HL-60 (cell line): ENCODE data around the gene PTPRB.
A peak's percentile ranks its signal among the peaks of the same experiment; 100 is the strongest.

ENCODE experiments used
- DNase-seq, 2 experiments: peaks; one replicate each; pipeline ENCODE4 v3.0.0-alpha.2; 2010 to 2020; ENCODE audit warnings: low read depth in 1 of 2, low spot score in 1 of 2
- H3K27ac ChIP-seq: fragments of 250-450 bp; sonication (Bioruptor Pico); replicated peaks from 2 replicates; pipeline ENCODE4 v1.5.1; 2020; ENCODE audit warnings: mild to moderate bottlenecking, moderate library complexity
- H3K27me3 ChIP-seq: fragments of 250-450 bp; sonication (Bioruptor Pico); 2 replicates; pipeline ENCODE4 v1.5.1; 2021; ENCODE audit warnings: mild to moderate bottlenecking, moderate library complexity; ENCODE audit not compliant: insufficient read depth, poor library complexity, severe bottlenecking
- H3K4me3 ChIP-seq: replicated peaks from 2 replicates; pipeline ENCODE4 v1.5.1; 2011; ENCODE audit warnings: mild to moderate bottlenecking, control low read depth, low read length; ENCODE audit not compliant: insufficient read depth
- GABPA ChIP-seq: IDR thresholded peaks from 2 replicates; pipeline ENCODE4 v1.6.1; 2012; ENCODE audit warnings: low read depth
- POLR2AphosphoS5 ChIP-seq: IDR thresholded peaks from 2 replicates; pipeline ENCODE4 v1.6.1; 2012; ENCODE audit warnings: low read depth
- SPI1 ChIP-seq: IDR thresholded peaks from 2 replicates; pipeline ENCODE4 v1.6.1; 2012; ENCODE audit warnings: low read depth, mild to moderate bottlenecking, borderline replicate concordance
- TF ChIP-seq, protein P1 (sequence below): IDR thresholded peaks from 2 replicates; pipeline ENCODE4 v1.6.1; 2012; ENCODE audit warnings: low read depth; ENCODE audit not compliant: insufficient replicate concordance
- TF ChIP-seq, protein P2 (sequence below): IDR thresholded peaks from one replicate; pipeline ENCODE4 v1.5.1; 2011; ENCODE audit warnings: low read length, control low read depth, inconsistent platforms; ENCODE audit not compliant: insufficient read depth

Gene PTPRB

DNA sequence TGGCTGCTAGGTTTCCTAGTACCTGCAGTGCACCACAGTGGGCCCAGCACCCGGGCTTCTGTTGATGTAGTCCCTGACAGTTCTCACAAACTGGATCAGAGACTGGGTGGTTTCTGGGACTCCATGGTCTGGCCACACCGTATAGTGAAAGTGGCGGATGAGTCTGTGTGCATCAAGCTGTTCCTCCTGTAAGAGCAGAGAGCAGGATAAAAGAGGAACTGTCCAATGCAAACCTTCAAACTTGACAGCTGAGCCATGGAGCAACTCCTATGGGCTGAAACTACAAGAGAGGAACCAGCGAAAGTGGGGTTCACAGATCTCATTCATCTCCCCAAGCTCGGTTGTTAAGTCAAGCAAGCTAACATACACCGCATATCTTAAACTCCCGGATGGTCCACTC is 102.8 kb downstream of the PTPRB start:
- H3K27ac ChIP-seq = no peak overlapping the region
- H3K27me3 ChIP-seq = no peaks in the 10 kb centered on the region
- peak; percentile 92 for TF ChIP-seq SPI1
- TF ChIP-seq, protein P1, sequence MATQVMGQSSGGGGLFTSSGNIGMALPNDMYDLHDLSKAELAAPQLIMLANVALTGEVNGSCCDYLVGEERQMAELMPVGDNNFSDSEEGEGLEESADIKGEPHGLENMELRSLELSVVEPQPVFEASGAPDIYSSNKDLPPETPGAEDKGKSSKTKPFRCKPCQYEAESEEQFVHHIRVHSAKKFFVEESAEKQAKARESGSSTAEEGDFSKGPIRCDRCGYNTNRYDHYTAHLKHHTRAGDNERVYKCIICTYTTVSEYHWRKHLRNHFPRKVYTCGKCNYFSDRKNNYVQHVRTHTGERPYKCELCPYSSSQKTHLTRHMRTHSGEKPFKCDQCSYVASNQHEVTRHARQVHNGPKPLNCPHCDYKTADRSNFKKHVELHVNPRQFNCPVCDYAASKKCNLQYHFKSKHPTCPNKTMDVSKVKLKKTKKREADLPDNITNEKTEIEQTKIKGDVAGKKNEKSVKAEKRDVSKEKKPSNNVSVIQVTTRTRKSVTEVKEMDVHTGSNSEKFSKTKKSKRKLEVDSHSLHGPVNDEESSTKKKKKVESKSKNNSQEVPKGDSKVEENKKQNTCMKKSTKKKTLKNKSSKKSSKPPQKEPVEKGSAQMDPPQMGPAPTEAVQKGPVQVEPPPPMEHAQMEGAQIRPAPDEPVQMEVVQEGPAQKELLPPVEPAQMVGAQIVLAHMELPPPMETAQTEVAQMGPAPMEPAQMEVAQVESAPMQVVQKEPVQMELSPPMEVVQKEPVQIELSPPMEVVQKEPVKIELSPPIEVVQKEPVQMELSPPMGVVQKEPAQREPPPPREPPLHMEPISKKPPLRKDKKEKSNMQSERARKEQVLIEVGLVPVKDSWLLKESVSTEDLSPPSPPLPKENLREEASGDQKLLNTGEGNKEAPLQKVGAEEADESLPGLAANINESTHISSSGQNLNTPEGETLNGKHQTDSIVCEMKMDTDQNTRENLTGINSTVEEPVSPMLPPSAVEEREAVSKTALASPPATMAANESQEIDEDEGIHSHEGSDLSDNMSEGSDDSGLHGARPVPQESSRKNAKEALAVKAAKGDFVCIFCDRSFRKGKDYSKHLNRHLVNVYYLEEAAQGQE = peak; percentile 59
- TF ChIP-seq, protein P2, sequence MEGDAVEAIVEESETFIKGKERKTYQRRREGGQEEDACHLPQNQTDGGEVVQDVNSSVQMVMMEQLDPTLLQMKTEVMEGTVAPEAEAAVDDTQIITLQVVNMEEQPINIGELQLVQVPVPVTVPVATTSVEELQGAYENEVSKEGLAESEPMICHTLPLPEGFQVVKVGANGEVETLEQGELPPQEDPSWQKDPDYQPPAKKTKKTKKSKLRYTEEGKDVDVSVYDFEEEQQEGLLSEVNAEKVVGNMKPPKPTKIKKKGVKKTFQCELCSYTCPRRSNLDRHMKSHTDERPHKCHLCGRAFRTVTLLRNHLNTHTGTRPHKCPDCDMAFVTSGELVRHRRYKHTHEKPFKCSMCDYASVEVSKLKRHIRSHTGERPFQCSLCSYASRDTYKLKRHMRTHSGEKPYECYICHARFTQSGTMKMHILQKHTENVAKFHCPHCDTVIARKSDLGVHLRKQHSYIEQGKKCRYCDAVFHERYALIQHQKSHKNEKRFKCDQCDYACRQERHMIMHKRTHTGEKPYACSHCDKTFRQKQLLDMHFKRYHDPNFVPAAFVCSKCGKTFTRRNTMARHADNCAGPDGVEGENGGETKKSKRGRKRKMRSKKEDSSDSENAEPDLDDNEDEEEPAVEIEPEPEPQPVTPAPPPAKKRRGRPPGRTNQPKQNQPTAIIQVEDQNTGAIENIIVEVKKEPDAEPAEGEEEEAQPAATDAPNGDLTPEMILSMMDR = no peak
- H3K4me3 ChIP-seq = no peak overlapping the region
- peak in 1 of 2 experiments; percentile 58 for DNase-seq

DNA sequence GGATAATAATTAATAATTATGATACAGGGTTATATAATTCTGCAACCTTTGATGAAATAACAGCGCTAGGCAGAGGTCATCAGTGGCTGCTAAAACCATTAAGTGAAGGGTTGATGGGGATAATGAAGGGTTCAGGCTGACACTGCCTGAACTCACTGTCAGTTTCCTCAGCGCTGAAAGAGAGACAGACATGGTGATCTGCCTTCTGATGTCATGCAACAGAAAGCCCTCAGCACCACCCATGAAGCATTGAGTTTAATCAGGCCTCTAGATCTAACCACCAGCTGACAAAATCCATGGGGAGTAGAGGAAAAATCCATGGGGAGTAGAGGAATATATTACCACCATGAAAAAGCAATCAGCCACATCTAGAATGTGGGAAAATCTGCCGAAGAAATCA is 107.6 kb downstream of the PTPRB start:
- TF ChIP-seq GABPA = no peak
- TF ChIP-seq, protein P1 = no peak
- TF ChIP-seq SPI1 = no peak
- no peak for TF ChIP-seq POLR2AphosphoS5
- TF ChIP-seq, protein P2 = no peak
- DNase-seq = no peak
- no peak overlapping the region for H3K4me3 ChIP-seq
- no peak overlapping the region for H3K27ac ChIP-seq
- no peaks in the 10 kb centered on the region for H3K27me3 ChIP-seq

DNA sequence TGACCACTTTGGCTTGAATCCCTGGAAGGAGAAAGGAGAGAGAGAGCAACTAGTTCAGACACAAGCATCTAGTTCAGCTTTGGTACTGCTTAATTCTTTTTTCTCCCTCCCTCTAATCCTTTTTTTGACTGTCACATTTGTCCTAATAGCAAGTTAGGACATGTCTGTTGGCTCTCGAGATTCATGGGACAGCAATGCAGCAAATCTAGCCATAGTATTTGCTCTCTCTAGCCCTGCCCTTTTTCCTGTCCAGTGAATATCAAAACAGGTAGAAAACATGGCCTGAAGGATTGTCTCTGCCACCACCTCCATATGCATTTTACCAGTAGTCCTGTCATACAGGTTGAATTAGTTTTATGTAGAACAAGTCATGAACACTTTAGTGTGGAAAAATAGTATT is 116.4 kb downstream of the PTPRB start:
- H3K4me3 ChIP-seq = no peak overlapping the region
- no peak overlapping the region for H3K27ac ChIP-seq
- no peaks in the 10 kb centered on the region for H3K27me3 ChIP-seq
- TF ChIP-seq, protein P2 = no peak
- TF ChIP-seq GABPA (no peak), SPI1 (no peak), POLR2AphosphoS5 (no peak)
- TF ChIP-seq, protein P1 = no peak
- no peak for DNase-seq
